ENCODE measurements around the gene ELOVL7.
"Not testable (repeated sequence)": the region's sequence is repeated elsewhere in the genome, so short reads cannot be mapped to it uniquely, and the experiment has no call there.

Gene ELOVL7

DNA sequence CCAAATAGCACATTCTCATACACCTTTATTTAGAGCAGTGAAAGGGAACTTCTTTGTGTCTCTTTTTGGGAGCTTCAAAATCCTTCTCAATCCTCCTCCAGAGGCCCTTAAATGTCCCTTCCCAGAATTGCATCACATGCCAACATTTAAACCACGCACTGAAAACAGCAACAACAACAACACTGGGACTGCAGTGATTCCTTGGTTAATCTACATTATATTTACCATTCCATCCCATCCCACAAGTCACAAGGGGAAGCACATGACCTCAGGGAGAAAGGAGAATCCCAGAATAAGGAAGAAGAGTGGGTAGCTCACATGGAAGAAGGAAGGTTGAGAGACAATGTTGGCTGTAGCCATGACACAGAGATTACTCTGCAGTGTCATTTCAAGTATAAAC, 41.1 kb downstream of the ELOVL7 start:
- TF ChIP-seq, protein P1, sequence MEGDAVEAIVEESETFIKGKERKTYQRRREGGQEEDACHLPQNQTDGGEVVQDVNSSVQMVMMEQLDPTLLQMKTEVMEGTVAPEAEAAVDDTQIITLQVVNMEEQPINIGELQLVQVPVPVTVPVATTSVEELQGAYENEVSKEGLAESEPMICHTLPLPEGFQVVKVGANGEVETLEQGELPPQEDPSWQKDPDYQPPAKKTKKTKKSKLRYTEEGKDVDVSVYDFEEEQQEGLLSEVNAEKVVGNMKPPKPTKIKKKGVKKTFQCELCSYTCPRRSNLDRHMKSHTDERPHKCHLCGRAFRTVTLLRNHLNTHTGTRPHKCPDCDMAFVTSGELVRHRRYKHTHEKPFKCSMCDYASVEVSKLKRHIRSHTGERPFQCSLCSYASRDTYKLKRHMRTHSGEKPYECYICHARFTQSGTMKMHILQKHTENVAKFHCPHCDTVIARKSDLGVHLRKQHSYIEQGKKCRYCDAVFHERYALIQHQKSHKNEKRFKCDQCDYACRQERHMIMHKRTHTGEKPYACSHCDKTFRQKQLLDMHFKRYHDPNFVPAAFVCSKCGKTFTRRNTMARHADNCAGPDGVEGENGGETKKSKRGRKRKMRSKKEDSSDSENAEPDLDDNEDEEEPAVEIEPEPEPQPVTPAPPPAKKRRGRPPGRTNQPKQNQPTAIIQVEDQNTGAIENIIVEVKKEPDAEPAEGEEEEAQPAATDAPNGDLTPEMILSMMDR (IDR thresholded peaks at IDR 0.05; ENCODE audit: low read depth, low read length, missing control alignments) = no peak
- no peak for DNase-seq (ENCODE audit: extremely low read depth, low read depth)
- H3K4me3 ChIP-seq (replicated peaks; ENCODE audit: low read depth, low read length) = no peak overlapping the region

DNA sequence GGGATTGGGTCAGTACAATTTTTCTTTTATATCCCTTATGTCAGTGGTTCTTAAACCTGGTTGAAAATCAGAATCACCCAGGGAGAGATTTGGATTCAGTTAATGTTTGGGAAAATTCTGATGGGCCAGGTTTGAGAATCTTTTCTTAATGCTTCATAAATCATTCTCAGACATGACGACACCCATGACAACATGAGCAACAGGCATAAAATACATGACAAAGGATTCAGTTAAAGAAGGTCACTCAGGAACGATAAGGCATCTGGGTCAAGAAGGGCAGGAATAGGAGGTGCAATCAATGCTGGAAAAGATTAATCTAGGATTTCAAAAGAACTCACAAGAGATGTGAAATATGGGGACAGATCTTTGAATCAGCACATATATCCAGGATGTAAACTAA, 41.8 kb downstream of the ELOVL7 start:
- no peak overlapping the region for H3K4me3 ChIP-seq (replicated peaks; ENCODE audit: low read depth, low read length)
- no peak for DNase-seq (ENCODE audit: extremely low read depth, low read depth)
- TF ChIP-seq, protein P1 (IDR thresholded peaks at IDR 0.05; ENCODE audit: low read depth, low read length, missing control alignments) = no peak

DNA sequence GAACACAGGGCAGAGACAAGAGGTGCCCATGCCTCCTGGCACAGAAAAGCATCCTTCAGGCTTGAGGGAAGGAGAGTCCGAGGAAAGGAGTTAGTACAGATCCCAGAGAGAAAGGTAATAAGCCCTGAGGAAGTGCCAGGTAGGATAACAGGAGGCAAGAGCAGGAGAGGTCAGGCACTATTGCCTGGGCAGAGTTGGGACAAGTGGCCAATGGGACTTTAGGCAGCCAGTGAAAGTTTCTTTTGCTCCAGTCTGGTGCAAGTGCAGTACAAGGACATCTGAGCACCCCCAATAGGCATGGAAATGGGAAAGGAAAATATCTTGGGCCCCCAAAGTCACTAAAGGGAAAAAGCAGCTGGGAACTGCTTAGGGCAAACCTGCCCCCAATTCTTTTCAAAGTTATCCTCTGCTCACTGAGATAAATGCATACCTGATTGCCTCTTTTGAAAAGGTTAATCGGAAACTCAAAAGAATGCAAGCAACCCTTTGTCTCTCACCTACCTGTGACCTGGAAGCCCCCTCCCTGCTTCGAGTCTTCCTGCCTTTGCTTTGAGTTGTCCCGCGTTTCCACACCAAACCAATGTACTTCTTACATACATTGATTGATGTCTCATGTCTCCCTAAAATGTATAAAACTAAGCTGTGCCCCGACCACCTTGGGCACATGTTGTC, 46.5 kb downstream of the ELOVL7 start:
- TF ChIP-seq, protein P1 (IDR thresholded peaks at IDR 0.05; ENCODE audit: low read depth, low read length, missing control alignments) = no peak
- H3K4me3 ChIP-seq (replicated peaks; ENCODE audit: low read depth, low read length) = no peak overlapping the region
- no peak for DNase-seq (ENCODE audit: extremely low read depth, low read depth)

DNA sequence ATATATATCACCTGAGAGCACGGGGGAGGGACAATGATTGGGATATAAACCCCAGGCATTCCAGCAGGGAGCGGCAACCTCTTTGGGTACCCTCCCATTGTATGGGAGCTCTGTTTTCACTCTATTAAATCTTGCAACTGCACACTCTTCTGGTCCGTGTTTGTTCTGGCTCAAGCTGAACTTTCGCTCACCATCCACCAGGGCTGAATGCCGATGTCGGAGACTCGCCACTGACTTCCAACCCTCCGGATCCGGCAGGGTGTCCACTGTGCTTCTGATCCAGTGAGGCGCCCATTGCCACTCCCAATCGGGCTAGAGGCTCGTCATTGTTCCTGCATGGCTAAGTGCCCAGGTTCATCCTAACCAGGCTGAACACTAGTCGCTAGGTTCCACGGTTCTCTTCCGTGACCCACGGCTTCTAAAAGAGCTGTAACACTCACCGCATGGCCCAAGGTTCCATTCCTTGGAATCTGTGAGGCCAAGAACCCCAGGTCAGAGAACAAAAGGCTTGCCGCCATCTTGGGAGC, 48.6 kb downstream of the ELOVL7 start:
- DNase-seq (ENCODE audit: extremely low read depth, low read depth) = not testable (repeated sequence)

DNA sequence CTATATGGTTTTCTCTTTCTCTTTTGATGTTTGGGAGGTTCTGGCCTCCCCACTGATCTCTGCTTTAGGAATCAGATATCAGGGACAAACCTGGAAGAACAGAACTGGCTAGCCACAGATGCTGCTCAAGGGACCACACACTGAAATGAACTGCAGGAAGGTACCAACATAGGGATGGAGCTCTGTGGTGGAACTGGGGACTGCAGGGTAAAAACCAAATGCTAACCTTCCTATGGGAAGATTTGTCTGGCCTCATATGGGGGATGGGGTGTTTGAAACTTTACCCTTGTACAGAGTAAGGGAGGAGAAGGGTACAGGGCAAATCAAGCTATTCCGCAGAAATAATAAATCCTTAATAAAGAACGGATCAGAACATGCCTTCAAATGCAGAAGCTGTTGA, 49.4 kb downstream of the ELOVL7 start:
- TF ChIP-seq, protein P1 (IDR thresholded peaks at IDR 0.05; ENCODE audit: low read depth, low read length, missing control alignments) = no peak
- no peak for DNase-seq (ENCODE audit: extremely low read depth, low read depth)
- no peak overlapping the region for H3K4me3 ChIP-seq (replicated peaks; ENCODE audit: low read depth, low read length)

More for the DNA sequence above, 48.6 kb downstream of the ELOVL7 start:
- not testable (repeated sequence) for H3K4me3 ChIP-seq (replicated peaks; ENCODE audit: low read depth, low read length)

DNA sequence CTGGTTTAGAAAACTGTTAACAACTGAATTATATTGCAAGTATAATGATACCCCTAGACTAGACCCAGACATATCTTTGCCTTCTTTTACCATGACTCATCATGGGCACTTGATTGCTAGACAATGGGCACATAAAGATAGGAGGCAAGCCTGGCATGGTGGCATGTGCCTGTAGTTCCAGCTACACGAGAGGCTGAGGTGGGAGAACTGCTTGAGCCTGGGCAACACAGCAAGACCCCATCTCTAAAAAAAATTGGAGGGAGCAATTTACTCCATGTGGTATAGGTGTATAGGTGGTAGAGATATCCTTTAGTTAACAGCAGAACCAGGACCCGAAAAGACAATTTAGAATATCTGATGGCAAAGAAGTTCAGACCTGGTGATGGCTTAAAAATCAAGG, 51.6 kb downstream of the ELOVL7 start:
- DNase-seq (ENCODE audit: extremely low read depth, low read depth) = no peak
- H3K4me3 ChIP-seq (replicated peaks; ENCODE audit: low read depth, low read length) = no peak overlapping the region
- TF ChIP-seq, protein P1 (IDR thresholded peaks at IDR 0.05; ENCODE audit: low read depth, low read length, missing control alignments) = no peak

DNA sequence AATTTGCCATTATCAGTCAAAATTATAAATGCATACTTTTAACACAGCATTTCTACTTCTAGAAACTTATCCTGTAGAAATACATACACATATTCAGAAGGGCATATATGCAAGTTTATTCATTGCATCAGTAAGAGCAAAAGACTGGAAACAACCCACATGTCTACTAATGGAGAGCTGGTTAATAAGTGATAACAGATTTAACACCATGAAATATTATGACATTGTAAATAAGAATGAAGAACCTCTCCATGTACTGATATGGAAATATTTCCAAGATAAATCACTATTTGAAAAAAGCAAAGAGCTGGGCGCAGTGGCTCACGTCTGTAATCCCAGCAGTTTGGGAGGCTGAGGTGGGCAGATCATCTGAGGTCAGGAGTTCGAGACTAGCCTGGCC, 54.5 kb downstream of the ELOVL7 start:
- TF ChIP-seq, protein P1 (IDR thresholded peaks at IDR 0.05; ENCODE audit: low read depth, low read length, missing control alignments) = no peak
- DNase-seq (ENCODE audit: extremely low read depth, low read depth) = no peak

More for the DNA sequence above, 54.5 kb downstream of the ELOVL7 start:
- no peak overlapping the region for H3K4me3 ChIP-seq (replicated peaks; ENCODE audit: low read depth, low read length)
